Muscle layer of duodenum (tissue), 2 donors: ENCODE data around the gene ADRB1.

Source experiments
- H3K27ac ChIP-seq: one replicate; pipeline ENCODE4 v1.7.0; 2013; ENCODE audit warnings: mild to moderate bottlenecking, low read length
- H3K27me3 ChIP-seq: one replicate; pipeline ENCODE4 v1.7.0; 2013; ENCODE audit warnings: low read depth, mild to moderate bottlenecking, control low read depth, low read length
- H3K36me3 ChIP-seq, 2 donors: one replicate each; pipeline ENCODE4 v1.7.0; 2013; ENCODE audit warnings: low read length in 2 of 2, control low read depth in 1 of 2, mild to moderate bottlenecking in 1 of 2; ENCODE audit not compliant: insufficient read depth in 2 of 2, control insufficient read depth in 1 of 2
- H3K4me1 ChIP-seq, 2 donors: one replicate each; pipeline ENCODE4 v1.7.0; 2013; ENCODE audit warnings: low read length in 2 of 2, mild to moderate bottlenecking in 2 of 2, control low read depth in 1 of 2, moderate library complexity in 1 of 2; ENCODE audit not compliant: insufficient read depth in 2 of 2, control insufficient read depth in 1 of 2
- H3K4me3 ChIP-seq, 2 donors: one replicate each; pipeline ENCODE4 v1.7.0; 2013; ENCODE audit warnings: low read length in 2 of 2, low read depth in 1 of 2, mild to moderate bottlenecking in 1 of 2
- H3K9me3 ChIP-seq, 2 donors: one replicate each; pipeline ENCODE4 v1.7.0; 2013; ENCODE audit warnings: low read length in 2 of 2, control low read depth in 1 of 2, mild to moderate bottlenecking in 1 of 2; ENCODE audit not compliant: control insufficient read depth in 1 of 2
- donor health status: healthy.

Gene ADRB1

DNA sequence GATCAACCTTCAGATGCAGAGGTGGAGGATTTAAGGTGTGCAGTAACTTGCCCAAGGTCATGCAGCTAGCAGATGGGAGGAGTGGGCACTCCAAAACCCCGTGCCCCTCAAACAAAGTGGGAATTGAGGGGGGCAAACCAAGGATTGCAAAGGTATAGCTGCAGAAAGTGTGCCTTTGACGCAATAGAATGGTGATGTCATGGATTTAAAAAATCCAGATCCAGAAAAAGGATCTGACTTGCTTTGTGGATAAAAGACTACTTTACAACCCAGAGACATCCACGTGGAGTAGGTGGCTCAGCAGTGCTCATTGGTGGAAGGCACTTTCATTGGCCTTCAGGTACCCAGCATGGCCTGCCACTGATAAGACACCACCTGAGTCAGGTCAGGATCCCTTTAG lies 15.7 kb upstream of the ADRB1 start:
- Histone ChIP-seq H3K4me3 (no peak overlapping the region), H3K36me3 (no peaks in the 10 kb centered on the region), H3K4me1 (peaks cover 0 to 4% of the 10 kb centered on the region in 2 donors), H3K27ac (no peak overlapping the region), H3K27me3 (no peaks in the 10 kb centered on the region), H3K9me3 (no peaks in the 10 kb centered on the region)

DNA sequence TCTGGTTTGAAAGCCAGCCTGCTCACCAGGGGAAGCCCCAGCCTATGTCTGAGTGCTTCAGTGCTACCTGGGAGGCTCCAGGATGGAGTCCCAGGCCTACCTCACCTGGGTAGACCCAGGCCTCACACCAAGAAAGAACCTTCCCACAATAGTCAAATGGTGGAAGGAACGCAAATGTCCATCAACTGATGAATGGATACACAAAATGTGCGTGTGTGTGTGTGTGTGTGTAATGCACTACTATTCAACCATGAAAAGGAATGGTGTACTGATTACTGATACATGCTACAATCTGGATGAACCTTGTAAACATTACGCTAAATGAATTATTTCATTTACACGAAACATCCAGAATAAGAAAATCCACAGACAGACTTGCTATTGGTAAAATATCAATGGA lies 15.2 kb upstream of the ADRB1 start:
- no peaks in the 10 kb centered on the region for H3K27me3 ChIP-seq
- no peak overlapping the region for H3K27ac ChIP-seq
- no peaks in the 10 kb centered on the region for H3K4me1 ChIP-seq
- no peaks in the 10 kb centered on the region for H3K9me3 ChIP-seq
- H3K36me3 ChIP-seq, result no peaks in the 10 kb centered on the region
- H3K4me3 ChIP-seq, result no peak overlapping the region

DNA sequence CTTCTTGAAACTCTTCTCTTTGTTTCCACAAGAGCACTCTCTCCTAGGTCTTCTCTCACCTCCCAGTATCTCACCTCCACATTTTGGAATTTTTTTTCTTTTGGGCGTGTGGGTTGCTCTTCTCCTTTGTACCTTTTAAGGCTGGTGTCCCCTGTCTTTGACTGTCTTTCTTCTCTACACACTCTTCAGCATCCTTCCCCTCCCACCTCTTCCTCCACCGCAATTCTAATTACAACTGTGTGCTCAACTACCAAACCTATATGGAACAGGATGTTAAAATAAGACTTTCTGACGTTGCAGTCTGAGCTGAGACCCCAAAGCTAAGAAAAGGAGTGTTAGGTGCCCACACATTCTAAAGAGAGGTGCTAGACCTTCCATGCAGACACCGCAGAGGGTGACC lies 14.0 kb upstream of the ADRB1 start:
- Histone ChIP-seq H3K27ac (no peak overlapping the region), H3K27me3 (no peaks in the 10 kb centered on the region), H3K9me3 (no peaks in the 10 kb centered on the region), H3K4me3 (no peak overlapping the region), H3K36me3 (no peaks in the 10 kb centered on the region), H3K4me1 (no peaks in the 10 kb centered on the region)

DNA sequence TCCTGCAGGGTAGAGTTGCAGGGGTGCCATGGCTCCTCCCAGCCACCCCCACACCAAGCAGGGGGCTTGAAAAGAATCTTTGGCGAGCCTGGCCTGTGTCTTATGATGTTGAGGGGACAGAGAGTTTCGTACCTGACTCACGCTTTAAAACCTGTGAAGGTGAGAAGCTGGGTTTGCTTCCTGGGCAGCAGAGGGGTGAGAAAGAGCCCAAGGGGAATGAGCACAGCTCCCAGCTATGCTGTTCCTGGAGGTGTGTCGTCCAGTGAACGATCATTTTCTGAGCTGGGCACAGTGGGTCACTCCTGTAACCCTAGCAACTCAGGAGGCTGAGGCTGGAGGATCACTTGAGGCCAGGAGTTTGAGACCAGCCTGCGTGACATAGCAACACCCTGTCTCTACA lies 13.5 kb upstream of the ADRB1 start:
- no peak overlapping the region for H3K27ac ChIP-seq
- no peak overlapping the region for H3K4me3 ChIP-seq
- H3K36me3 ChIP-seq, result no peaks in the 10 kb centered on the region
- H3K4me1 ChIP-seq, result no peaks in the 10 kb centered on the region
- H3K9me3 ChIP-seq, result no peaks in the 10 kb centered on the region
- H3K27me3 ChIP-seq, result no peaks in the 10 kb centered on the region

DNA sequence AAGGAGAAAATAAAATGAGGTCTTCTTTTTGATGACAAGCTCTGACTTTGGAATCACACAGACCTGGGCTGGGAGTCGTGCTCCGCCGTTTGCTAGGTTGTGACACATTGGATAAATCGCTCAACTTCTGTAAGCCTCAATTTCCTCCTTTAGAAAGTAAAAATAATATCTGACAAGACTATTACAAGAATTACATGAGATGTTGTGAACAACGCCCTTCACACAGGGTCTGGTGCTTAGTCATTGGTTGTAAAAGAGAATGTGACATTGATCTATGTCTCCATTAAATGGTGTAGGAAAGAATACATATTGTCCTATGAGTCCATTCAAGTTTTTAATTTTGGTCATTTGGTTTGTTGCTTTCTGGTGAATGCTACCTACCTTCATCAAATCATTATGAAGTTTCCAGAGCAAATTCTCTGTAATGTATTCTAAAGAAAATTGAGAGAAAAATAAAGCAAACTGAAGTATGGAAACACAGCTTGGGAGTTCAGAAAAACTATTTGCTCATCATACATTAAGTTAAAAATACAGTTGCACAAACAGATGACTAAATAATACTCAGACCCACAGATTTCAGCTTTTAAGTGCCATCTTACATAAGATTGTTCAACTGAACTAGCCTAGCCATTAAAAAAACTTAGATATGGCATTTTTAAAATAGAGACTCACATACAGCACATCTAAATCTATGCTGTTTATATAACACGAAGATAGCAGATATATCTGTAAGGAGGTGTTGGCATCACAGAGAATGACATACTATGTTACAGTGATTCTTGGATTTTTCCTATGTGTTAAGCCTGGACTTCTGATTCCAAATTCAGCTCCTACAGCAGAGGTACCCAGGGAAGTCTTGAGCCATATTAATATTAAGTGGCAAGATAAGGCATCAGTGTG lies 12.3 kb upstream of the ADRB1 start:
- Histone ChIP-seq H3K27ac (no peak overlapping the region), H3K36me3 (no peaks in the 10 kb centered on the region), H3K4me1 (no peaks in the 10 kb centered on the region), H3K27me3 (no peaks in the 10 kb centered on the region), H3K4me3 (no peak overlapping the region), H3K9me3 (no peaks in the 10 kb centered on the region)

DNA sequence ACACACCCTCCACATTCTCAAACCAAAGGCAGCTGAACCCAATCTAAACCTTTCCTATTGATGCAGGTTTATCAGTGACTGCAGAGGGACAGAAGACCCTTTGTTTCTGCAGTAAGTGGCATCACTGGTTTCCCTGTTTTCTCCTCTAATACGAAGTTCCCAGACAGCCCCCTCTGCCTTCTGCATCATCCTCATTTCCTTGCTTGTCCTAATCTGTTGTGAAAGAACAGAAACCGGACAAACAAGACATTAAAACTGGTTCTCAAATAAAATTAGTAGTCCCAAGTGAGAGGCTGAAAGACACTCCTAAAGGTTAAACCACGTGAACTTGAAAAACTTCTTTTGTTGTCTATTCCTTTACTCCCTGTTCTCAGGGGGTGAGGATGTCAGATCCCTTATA lies 10.1 kb upstream of the ADRB1 start:
- Histone ChIP-seq H3K27ac (no peak overlapping the region), H3K4me3 (no peak overlapping the region), H3K36me3 (no peaks in the 10 kb centered on the region), H3K9me3 (no peaks in the 10 kb centered on the region), H3K27me3 (no peaks in the 10 kb centered on the region), H3K4me1 (no peaks in the 10 kb centered on the region)

DNA sequence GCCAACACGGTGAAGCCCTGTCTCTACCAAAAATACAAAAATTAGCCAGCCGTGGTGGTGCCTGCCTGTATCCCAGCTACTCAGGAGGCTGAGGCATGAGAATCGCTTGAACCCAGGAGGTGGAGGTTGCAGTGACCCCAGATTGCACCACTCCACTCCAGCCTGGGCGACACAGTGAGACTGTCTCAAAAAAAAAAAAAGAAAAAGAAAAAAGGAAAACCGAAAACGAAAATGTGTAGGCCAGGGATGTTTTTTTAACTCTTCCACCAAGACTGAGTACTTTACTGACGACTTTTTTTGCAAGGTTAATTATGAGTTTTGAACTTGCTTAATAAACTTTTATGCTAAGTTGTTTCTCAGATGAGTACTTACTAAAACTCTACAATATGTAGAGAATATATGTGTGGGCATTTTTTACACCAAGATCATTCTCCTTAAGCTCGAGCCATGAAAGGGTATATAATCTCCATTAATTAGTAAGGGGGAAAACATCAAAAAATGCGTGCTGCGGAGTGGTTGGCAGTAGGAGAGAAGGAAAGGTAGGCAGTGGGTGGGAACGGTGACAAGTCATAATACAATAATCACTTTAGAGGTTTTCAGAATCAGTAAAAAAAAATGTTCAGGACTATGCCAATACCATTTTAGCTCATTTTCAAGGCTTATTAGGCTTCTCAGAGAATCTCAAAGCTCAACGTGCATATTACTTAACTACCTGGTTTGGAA lies 8.6 kb upstream of the ADRB1 start:
- no peaks in the 10 kb centered on the region for H3K36me3 ChIP-seq
- no peaks in the 10 kb centered on the region for H3K27me3 ChIP-seq
- H3K4me3 ChIP-seq, result no peak overlapping the region
- no peak overlapping the region for H3K27ac ChIP-seq
- H3K4me1 ChIP-seq, result no peaks in the 10 kb centered on the region
- H3K9me3 ChIP-seq, result no peaks in the 10 kb centered on the region

DNA sequence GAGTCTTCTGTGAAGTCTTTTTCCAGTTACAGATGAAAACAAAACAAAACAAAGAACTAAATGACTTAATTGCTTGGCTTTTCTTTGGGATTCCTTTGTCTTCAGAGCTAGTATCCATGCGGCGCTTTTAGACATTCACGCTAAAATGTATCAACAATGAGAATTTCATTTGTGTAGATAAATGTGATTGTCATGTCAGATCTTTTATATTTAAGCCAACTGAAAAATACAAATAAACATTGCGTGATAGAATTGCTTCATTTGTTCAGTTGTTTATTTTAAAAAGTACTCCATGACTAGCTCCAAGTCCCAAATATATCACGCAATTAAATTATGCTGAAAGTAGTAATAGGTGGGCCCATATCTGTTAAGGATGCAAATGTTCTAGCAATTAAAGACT lies 7.9 kb upstream of the ADRB1 start:
- no peak overlapping the region for H3K27ac ChIP-seq
- H3K4me1 ChIP-seq, result no peaks in the 10 kb centered on the region
- H3K4me3 ChIP-seq, result no peak overlapping the region
- H3K9me3 ChIP-seq, result no peaks in the 10 kb centered on the region
- H3K36me3 ChIP-seq, result no peaks in the 10 kb centered on the region
- no peaks in the 10 kb centered on the region for H3K27me3 ChIP-seq

DNA sequence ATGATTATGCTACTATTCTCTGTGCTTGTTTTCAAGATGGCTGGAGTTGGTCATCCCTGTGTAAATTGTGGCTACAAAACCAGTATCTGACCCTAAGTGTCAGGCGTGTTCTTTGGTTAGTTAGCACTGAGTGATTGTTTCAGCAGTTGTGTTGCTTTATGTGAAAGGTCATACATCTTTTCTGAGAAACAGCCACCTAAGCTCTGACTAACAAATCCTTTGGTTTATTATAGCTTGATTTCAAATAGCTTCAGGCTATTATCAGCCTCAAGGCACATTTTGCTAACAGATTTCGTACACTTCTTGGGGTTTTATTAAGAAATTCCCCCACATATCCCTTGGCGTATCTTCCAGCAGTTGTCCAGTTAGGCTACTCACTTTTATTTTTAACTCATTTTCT lies 4.8 kb upstream of the ADRB1 start:
- no peaks in the 10 kb centered on the region for H3K27me3 ChIP-seq
- H3K4me3 ChIP-seq, result no peak overlapping the region
- no peak overlapping the region for H3K27ac ChIP-seq

DNA sequence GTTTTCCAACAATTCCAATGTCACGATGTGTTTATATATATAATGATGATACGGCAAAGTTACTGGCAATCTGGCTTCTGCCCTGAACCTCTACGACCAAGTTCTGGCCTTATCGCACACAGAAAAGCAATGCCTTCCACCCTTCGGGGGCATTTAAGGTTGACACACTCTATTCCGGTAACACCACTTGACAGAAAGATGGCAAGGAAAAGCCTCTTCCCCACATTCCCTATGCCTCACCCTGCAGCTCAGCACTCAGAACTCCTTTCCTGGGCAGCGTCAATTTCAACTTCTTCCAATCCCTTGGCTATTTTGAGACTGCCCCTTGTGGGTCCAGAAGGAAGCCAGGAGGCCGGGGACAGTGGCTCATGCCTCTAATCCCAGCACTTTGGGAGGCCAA lies 2.5 kb upstream of the ADRB1 start:
- Histone ChIP-seq H3K27me3 (peaks cover 10% of the 10 kb centered on the region), H3K4me3 (no peak overlapping the region), H3K9me3 (no peaks in the 10 kb centered on the region), H3K27ac (no peak overlapping the region), H3K4me1 (peaks cover 0 to 17% of the 10 kb centered on the region in 2 donors), H3K36me3 (no peaks in the 10 kb centered on the region)

More for the DNA sequence above, 4.8 kb upstream of the ADRB1 start:
- H3K9me3 ChIP-seq, result no peaks in the 10 kb centered on the region
- peaks cover 0 to 8% of the 10 kb centered on the region in 2 donors for H3K4me1 ChIP-seq
- H3K36me3 ChIP-seq, result no peaks in the 10 kb centered on the region

DNA sequence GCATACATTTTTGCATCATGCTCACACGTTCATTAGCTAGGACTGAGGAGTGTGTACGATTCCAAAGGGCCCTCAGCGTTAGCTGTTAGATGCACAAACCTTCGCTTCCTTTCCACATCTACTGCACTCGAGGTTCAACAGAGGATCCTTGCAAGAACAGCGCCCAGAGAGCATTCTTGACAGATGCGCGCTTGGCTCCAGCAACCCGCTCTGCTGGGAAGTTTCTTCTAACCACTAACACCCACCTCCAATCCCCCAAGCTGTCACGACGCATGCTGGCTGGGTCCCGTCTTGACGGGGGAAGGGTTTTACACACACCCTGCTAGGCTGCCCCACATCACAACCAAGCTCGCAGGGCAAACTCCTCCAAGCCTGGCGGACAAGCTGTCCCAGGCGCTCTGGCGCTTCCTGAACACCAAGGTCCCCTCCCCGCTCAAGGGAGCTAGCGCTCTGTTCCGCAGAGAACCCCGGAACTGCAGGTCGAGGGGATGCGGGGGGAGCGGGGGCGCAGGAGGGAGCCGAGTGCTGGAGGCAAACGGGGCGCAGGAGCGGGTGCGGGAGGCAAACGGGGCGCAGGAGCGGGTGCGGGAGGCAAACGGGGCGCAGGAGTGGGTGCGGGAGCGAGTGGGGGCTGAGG lies 653 bp upstream of the ADRB1 start:
- H3K4me1 ChIP-seq, result peaks cover 0 to 19% of the 10 kb centered on the region in 2 donors
- H3K36me3 ChIP-seq, result no peaks in the 10 kb centered on the region
- H3K9me3 ChIP-seq, result no peaks in the 10 kb centered on the region
- peaks cover 10% of the 10 kb centered on the region for H3K27me3 ChIP-seq
- H3K4me3 ChIP-seq, result peak overlapping the region; percentile 51 to 62
- H3K27ac ChIP-seq, result no peak overlapping the region
